ENCODE data around the gene MACO1.
"Not testable (repeated sequence)": the region's sequence is repeated elsewhere in the genome, so short reads cannot be mapped to it uniquely, and the experiment has no call there.

The MACO1 gene

GRCh38 chr1:25425098-25426085 lies 5.3 kb upstream of the MACO1 start:
- DNase-seq, result no peak

- DNase-seq, result no peak
These were observed 3.0 kb upstream of the MACO1 start for GRCh38 chr1:25427696-25428095.

GRCh38 chr1:25428475-25429166 lies 2.1 kb upstream of the MACO1 start:
- DNase-seq, result no peak

- DNase-seq, result peak; percentile 45
These were observed 527 bp downstream of the MACO1 start for GRCh38 chr1:25430967-25431881.

GRCh38 chr1:25431955-25432719 lies 1.4 kb downstream of the MACO1 start:
- peak; percentile 35 for DNase-seq

GRCh38 chr1:25432749-25433388 lies 2.2 kb downstream of the MACO1 start:
- no peak for DNase-seq

- DNase-seq, result no peak
These were observed 2.9 kb downstream of the MACO1 start for GRCh38 chr1:25433389-25434186.

- no peak for DNase-seq
These were observed 4.9 kb downstream of the MACO1 start for GRCh38 chr1:25435397-25436108.

GRCh38 chr1:25437672-25438071 lies 7.0 kb downstream of the MACO1 start:
- DNase-seq, result no peak

GRCh38 chr1:25439287-25439686 lies 8.6 kb downstream of the MACO1 start:
- no peak for DNase-seq

- DNase-seq, result peak; percentile 22
These were observed 11.5 kb downstream of the MACO1 start for GRCh38 chr1:25442178-25442577.

GRCh38 chr1:25443030-25443699 lies 12.5 kb downstream of the MACO1 start:
- no peak for DNase-seq

- not testable (repeated sequence) for DNase-seq
These were observed 13.9 kb downstream of the MACO1 start for GRCh38 chr1:25444604-25445003.

- no peak for DNase-seq
These were observed 15.4 kb downstream of the MACO1 start for GRCh38 chr1:25445993-25446538.

GRCh38 chr1:25447547-25447946 lies 16.9 kb downstream of the MACO1 start:
- no peak for DNase-seq

- no peak for DNase-seq
These were observed 20.2 kb downstream of the MACO1 start for GRCh38 chr1:25450891-25451290.

GRCh38 chr1:25451908-25452307 lies 21.2 kb downstream of the MACO1 start:
- no peak for DNase-seq

- DNase-seq, result no peak
These were observed 25.8 kb downstream of the MACO1 start for GRCh38 chr1:25456502-25456901.

Measured in DMS53 (cell line).